GM12891 (cell line): ENCODE measurements around the gene USP50.

Experiments
- DNase-seq: peaks from one replicate; pipeline ENCODE4 v3.0.0; 2011; ENCODE audit warnings: low spot score; ENCODE audit not compliant: insufficient read length
- FAIRE-seq: peaks from 2 replicates; lab custom pipeline; 2011; peaks lifted over from hg19 to GRCh38; lab: Jason Lieb, UNC
- PAX5 ChIP-seq: IDR thresholded peaks from 2 replicates; pipeline ENCODE4 v1.6.1; 2011; ENCODE audit warnings: low read length, moderate library complexity, mild to moderate bottlenecking; ENCODE audit not compliant: insufficient read depth, severe bottlenecking
- POLR2A ChIP-seq: IDR thresholded peaks from 2 replicates; pipeline ENCODE4 v1.6.1; 2011; ENCODE audit warnings: low read depth, low read length, control low read depth
- POLR2AphosphoS5 ChIP-seq: IDR thresholded peaks from 2 replicates; pipeline ENCODE4 v1.6.1; 2011; ENCODE audit warnings: low read depth, low read length, control low read depth
- POU2F2 ChIP-seq: IDR thresholded peaks from 2 replicates; pipeline ENCODE4 v1.6.1; 2011; ENCODE audit warnings: low read depth, mild to moderate bottlenecking, control low read depth, low read length, moderate library complexity
- SPI1 ChIP-seq: IDR thresholded peaks from 2 replicates; pipeline ENCODE4 v1.6.1; 2011; ENCODE audit warnings: low read depth, low read length, control low read depth
- TAF1 ChIP-seq: IDR thresholded peaks from 2 replicates; pipeline ENCODE4 v1.6.1; 2011; ENCODE audit warnings: low read depth, low read length, control low read depth

Gene USP50

DNA sequence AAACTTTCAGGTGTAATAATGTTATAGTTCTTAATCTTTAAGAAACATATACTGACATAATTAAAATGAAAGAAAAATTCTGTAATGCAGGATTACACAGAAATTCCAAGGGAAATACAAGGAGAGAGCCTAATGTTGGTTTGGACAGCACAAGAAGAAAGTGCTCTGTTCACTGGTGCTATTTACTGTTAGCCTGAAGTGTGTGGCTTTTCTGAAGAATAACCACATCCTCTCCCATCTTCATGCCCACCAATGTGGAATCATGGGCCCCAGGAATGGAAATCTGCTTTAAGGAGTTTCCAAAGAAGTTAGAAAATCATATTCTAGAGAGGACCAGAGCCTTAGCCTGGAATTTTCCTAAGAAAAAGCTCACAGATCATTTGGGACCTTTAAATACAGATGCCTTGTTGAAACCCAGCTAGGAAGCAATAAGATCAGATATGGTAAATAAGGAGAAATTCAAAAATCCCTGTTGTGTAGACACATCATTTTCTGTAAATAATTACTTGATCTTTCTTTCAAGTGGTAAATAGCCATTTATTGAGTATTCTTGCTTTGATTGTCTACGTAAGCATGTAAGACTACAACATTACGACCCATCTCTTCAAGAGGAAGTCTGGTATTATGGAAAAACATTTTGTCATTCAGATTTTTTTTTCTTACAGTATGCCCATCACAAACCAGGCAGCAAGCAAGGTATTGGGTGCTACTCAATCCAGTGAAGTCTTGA lies 10.3 kb upstream of the USP50 start:
- TF ChIP-seq PAX5 (no peak), POU2F2 (no peak), TAF1 (no peak), SPI1 (no peak), POLR2A (no peak), POLR2AphosphoS5 (no peak)
- no peak for FAIRE-seq

DNA sequence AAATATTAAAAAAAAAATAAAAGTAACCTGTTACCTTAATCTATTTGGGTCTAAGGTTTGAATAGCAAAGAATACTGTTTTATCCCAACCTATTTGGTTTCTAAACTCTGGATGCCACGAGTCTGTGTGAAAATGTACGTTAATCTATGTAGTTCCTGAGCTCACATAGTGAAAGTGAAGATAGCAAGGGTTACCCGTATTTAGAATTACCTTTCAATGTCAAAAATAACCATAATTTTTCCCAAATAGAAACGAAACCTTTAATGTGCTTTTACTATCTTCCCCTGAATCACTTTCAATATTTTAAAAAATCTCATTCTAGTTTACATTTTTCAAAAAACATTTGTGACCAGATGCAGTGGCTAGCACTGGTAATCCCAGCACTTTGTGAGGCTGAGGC lies 5.8 kb upstream of the USP50 start:
- FAIRE-seq = peak; percentile 57
- TF ChIP-seq POLR2AphosphoS5 (0 out of 2 replicates have a peak, but pooled peaks have one; percentile 3), PAX5 (no peak)
- no peak for DNase-seq

More for the DNA sequence above, 10.3 kb upstream of the USP50 start:
- DNase-seq = no peak

DNA sequence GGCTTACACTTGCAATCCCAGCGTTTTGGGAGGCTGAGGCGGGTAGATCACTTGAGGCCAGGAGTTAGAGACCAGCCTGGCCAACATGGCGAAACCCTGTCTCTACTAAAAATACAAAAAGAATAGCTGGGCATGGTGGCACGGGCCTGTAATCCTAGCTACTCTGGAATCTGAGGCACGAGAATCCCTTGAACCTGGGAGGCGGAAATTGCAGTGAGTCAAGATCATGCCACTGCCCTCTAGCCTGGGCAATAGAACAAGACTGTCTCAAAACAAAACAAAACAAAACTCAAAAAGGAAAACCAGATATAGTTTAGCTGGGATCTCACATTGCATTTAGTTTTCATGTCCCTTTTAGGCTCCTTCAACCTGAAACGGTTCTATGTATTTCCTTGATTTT lies 2.9 kb upstream of the USP50 start:
- TF ChIP-seq TAF1 (no peak), SPI1 (no peak), POLR2A (no peak), POU2F2 (no peak), POLR2AphosphoS5 (no peak), PAX5 (no peak)
- FAIRE-seq (no peak), DNase-seq (no peak)

DNA sequence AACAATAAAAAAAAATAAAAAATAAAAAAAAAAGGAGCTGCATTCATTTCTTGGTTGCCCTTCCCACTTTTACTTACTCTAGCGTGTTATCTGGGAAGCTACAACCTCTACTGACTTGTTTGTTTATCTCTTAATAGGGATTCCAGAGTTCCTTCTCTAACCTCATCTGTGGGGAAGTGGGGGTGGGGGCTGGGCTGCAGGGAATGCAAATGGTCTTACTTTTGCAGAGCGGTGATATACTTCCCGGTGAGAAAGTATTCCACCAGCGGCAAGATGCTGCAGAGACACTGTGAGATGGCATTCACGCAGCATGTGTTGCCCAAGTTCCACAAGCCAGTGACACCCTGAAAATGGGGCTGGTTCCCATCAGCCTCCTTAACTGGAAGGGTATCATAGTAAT lies 2.1 kb downstream of the USP50 start:
- DNase-seq (no peak), FAIRE-seq (peak; percentile 31)
- TF ChIP-seq SPI1 = no peak
- no peak for TF ChIP-seq POLR2A
- TF ChIP-seq PAX5 = no peak
- no peak for TF ChIP-seq TAF1
- TF ChIP-seq POU2F2 = no peak
- TF ChIP-seq POLR2AphosphoS5 = no peak

DNA sequence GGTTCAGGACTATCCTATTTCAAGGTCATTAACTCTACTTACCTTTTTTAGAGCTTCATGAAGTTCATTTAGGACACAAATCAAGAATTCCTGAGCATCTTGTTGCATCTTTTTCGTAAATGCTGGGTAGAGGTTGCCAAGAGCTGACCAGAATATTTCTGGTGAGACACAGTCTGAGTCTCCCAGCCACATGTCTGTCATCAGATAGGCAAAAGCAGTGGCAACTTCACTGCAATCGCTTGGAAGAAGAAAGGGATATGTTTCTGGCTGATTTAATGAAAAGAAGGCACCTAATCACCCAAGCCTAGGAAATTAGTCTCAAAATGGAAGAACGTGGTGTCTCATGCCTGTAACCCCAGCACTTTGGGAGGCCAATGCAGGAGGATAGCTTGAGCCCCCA lies 2.9 kb downstream of the USP50 start:
- TF ChIP-seq POU2F2 = no peak
- TF ChIP-seq POLR2AphosphoS5 = no peak
- no peak for TF ChIP-seq POLR2A
- TF ChIP-seq SPI1 = no peak
- TF ChIP-seq TAF1 = no peak
- FAIRE-seq = no peak
- DNase-seq = no peak

DNA sequence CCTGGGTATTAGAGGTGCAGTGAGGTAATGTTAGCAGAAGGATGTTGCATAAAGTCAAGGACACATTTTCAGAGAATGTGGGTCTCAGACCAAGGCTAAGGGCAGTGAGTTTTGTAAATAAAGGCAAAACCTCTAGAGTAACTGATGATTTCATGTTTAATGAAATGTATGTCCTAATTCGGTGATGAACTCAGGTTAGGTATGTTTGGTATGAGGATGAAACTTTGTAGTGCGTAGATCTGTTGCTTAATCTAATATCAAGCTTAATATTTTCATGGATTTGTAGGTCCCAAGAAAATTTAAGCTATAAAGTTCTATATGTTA lies 3.6 kb downstream of the USP50 start:
- FAIRE-seq (no peak), DNase-seq (no peak)
- TF ChIP-seq POU2F2 (no peak), POLR2A (no peak), TAF1 (no peak), SPI1 (no peak), POLR2AphosphoS5 (no peak), PAX5 (no peak)

DNA sequence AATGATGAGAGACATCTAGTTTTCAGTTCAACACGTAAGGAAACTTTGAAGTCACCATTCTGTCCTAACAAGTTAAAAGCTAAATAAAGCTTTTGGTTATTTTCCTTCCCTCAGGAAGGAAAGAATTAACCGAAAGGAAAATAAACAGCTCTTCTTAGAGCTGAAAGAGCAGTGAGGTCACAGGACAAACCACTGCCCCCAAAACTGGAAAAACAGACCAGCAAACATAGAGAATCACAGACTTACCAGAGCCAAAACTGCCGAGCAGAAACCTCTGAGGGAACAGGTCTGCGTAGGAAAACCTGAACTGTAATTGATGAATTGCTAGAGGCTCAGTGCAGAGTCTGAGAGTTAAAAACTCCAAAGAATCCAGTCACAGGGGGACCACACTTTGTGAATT lies 14.7 kb downstream of the USP50 start:
- no peak for TF ChIP-seq SPI1
- TF ChIP-seq POU2F2 = no peak
- no peak for TF ChIP-seq TAF1
- no peak for TF ChIP-seq POLR2A
- TF ChIP-seq PAX5 = no peak
- no peak for TF ChIP-seq POLR2AphosphoS5
- FAIRE-seq (no peak), DNase-seq (no peak)

DNA sequence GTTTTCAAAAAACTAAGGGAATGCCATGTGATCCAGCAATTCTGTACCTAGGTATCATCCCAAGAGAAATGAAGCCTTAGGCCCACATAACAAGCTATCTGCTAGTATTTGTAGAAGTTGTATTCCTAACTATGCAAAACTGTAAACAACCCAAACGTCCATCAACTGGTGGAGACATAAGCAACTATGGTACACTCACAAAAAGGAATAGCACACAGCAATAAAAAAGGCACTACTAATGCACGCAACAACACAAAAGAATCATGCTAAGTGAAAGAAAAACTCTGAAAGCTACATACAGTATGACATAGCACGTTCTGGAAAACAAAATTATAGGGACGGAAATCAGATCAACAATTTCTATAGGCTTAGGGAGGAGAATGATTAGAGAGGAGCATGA lies 15.3 kb downstream of the USP50 start:
- no peak for FAIRE-seq
- no peak for DNase-seq
- TF ChIP-seq POLR2AphosphoS5 (no peak), POU2F2 (no peak)

DNA sequence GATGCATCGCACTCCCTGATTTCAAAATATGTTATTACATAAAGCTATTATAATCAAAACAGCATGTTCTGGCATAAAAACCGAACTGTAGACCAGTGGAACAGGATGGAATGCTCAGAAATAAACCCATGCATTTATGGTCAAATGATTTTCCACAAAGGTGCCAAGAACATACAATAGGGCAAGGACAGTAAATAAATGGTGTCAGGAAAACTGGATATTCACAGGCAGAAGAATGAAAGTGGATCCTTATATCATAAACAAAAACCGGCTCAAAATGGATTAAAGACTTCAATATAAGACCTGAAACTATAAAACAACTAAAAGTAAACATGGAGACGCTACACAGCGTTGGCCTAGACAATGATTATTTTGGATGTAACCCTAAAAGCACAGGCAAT lies 22.6 kb downstream of the USP50 start:
- no peak for DNase-seq
- FAIRE-seq = no peak
- TF ChIP-seq POU2F2 (no peak), SPI1 (no peak), PAX5 (no peak), POLR2AphosphoS5 (no peak), TAF1 (no peak), POLR2A (no peak)

DNA sequence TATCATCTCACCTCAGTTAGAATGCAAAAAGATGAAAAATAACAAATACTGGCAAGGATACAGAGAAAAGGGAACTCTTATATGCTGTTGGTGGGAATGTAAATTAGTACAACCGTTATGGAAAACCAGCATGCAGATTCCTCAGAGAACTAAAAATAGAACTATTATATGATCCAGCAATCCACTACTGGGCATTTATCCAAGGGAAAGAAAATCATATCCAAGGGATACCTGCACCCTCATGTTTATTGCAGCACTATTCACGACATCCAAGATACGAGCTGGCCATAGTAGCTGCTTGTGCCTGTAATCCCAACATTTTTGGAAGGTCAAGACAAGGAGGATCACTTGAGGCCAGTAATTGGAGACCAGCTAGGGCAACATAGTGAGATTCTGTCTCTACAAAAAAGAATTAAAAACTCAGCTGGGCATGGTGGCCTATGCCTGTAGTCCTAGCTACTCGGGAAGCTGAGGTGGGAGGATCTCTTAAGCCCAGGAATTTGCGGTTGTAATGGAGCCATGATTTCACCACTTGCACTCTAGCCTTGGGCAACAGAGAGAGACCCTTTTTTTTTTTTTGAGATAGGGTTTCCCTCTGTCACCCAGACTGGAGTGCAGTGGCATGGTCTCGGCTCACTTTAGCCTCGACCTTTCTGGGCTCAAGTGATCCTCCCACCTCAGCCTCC lies 26.6 kb downstream of the USP50 start:
- FAIRE-seq = no peak
- TF ChIP-seq TAF1 = no peak
- no peak for TF ChIP-seq POLR2AphosphoS5
- TF ChIP-seq PAX5 = no peak
- no peak for TF ChIP-seq SPI1
- no peak for TF ChIP-seq POLR2A
- TF ChIP-seq POU2F2 = no peak
- DNase-seq = no peak
